ENCODE data around the gene GRIK1.

- TF ChIP-seq CTCF (IDR thresholded peaks at IDR 0.05) (no peak), STAT6 (CRISPR knock-in tag; conservative IDR thresholded peaks at IDR 0.05; ENCODE audit: low read depth) (no peak), E2F1 (CRISPR knock-in tag; IDR thresholded peaks at IDR 0.05) (no peak)
Observed at GRCh38 chr21:29585462-29585861, 354.3 kb downstream of the GRIK1 start.
